ENCODE data around the gene LDLRAD4.

LDLRAD4 gene

GRCh38 chr18:13374096-13374467 is 155.5 kb downstream of the LDLRAD4 start:
- DNase-seq, result no peak
- Histone ChIP-seq H3K9me3 (ENCODE audit: control insufficient read depth, low read length) (no peaks in the 10 kb centered on the region), H3K4me1 (ENCODE audit: control insufficient read depth, insufficient read depth, low read depth, low read length) (peaks cover 12% of the 10 kb centered on the region), H3K27me3 (ENCODE audit: control insufficient read depth in 1 of 2, insufficient read depth in 1 of 2, low read length in 2 of 2) (no peaks in the 10 kb centered on the region), H3K79me1 (replicated peaks; ENCODE audit: low read length, poor library complexity, severe bottlenecking) (no peaks in the 10 kb centered on the region), H2BK5ac (ENCODE audit: low read depth, low read length, poor library complexity, severe bottlenecking) (no peak overlapping the region), H3K4me3 (ENCODE audit: insufficient read depth in 1 of 2, low read depth in 1 of 2, low read length in 2 of 2) (no peak overlapping the region), H3K27ac (ENCODE audit: low read length, poor library complexity, severe bottlenecking) (no peak overlapping the region), H3K14ac (ENCODE audit: low read length in 2 of 2) (no peak overlapping the region), H3K36me3 (ENCODE audit: control insufficient read depth in 1 of 2, insufficient read depth in 2 of 2, low read depth in 1 of 2, low read length in 2 of 2) (no peaks in the 10 kb centered on the region), H3K18ac (ENCODE audit: low read depth in 1 of 2, low read length in 2 of 2) (no peak overlapping the region), H2AFZ (ENCODE audit: low read depth, low read length) (no peak overlapping the region), H2AK5ac (ENCODE audit: low read length, severe bottlenecking) (no peak overlapping the region), H3K4ac (ENCODE audit: low read depth in 1 of 2, low read length in 2 of 2) (no peak overlapping the region), H3K23ac (ENCODE audit: low read length in 2 of 2) (no peak overlapping the region), H2BK12ac (ENCODE audit: low read length in 2 of 2) (no peak overlapping the region), H2BK120ac (ENCODE audit: low read depth, low read length) (no peak overlapping the region), H4K8ac (ENCODE audit: low read length) (no peak overlapping the region), H2BK15ac (ENCODE audit: low read depth, poor library complexity, severe bottlenecking) (no peak overlapping the region), H3K4me2 (ENCODE audit: low read length, poor library complexity, severe bottlenecking) (no peak overlapping the region), H3K9ac (ENCODE audit: low read length) (no peak overlapping the region), H4K91ac (ENCODE audit: low read length) (no peak overlapping the region)
- 96% methylated on average over 3 of the region's 4 CpGs for WGBS

GRCh38 chr18:13374468-13375301 is 156.1 kb downstream of the LDLRAD4 start:
- H4K91ac ChIP-seq (ENCODE audit: low read length), result no peak overlapping the region
- H3K79me1 ChIP-seq (replicated peaks; ENCODE audit: low read length, poor library complexity, severe bottlenecking), result no peaks in the 10 kb centered on the region
- no peak for DNase-seq
- no peak overlapping the region for H3K27ac ChIP-seq (ENCODE audit: low read length, poor library complexity, severe bottlenecking)
- H2AFZ ChIP-seq (ENCODE audit: low read depth, low read length), result no peak overlapping the region
- H2BK12ac ChIP-seq (ENCODE audit: low read length in 2 of 2), result no peak overlapping the region
- H3K4me1 ChIP-seq (ENCODE audit: control insufficient read depth, insufficient read depth, low read depth, low read length), result peaks cover 11% of the 10 kb centered on the region
- H3K4ac ChIP-seq (ENCODE audit: low read depth in 1 of 2, low read length in 2 of 2), result no peak overlapping the region
- H3K27me3 ChIP-seq (ENCODE audit: control insufficient read depth in 1 of 2, insufficient read depth in 1 of 2, low read length in 2 of 2), result no peaks in the 10 kb centered on the region
- H3K9ac ChIP-seq (ENCODE audit: low read length), result peak overlapping the region; percentile 70
- no peaks in the 10 kb centered on the region for H3K9me3 ChIP-seq (ENCODE audit: control insufficient read depth, low read length)
- no peak overlapping the region for H3K18ac ChIP-seq (ENCODE audit: low read depth in 1 of 2, low read length in 2 of 2)
- no peak overlapping the region for H3K4me3 ChIP-seq (ENCODE audit: insufficient read depth in 1 of 2, low read depth in 1 of 2, low read length in 2 of 2)
- no peak overlapping the region for H3K23ac ChIP-seq (ENCODE audit: low read length in 2 of 2)
- H2BK120ac ChIP-seq (ENCODE audit: low read depth, low read length), result no peak overlapping the region
- H2BK5ac ChIP-seq (ENCODE audit: low read depth, low read length, poor library complexity, severe bottlenecking), result no peak overlapping the region
- no peak overlapping the region for H4K8ac ChIP-seq (ENCODE audit: low read length)
- no peak overlapping the region for H3K4me2 ChIP-seq (ENCODE audit: low read length, poor library complexity, severe bottlenecking)
- peak overlapping the region; percentile 41 for H2AK5ac ChIP-seq (ENCODE audit: low read length, severe bottlenecking)
- no peak overlapping the region for H3K14ac ChIP-seq (ENCODE audit: low read length in 2 of 2)
- WGBS, result 77% methylated on average over 17 of the region's 17 CpGs
- H3K36me3 ChIP-seq (ENCODE audit: control insufficient read depth in 1 of 2, insufficient read depth in 2 of 2, low read depth in 1 of 2, low read length in 2 of 2), result no peaks in the 10 kb centered on the region
- no peak overlapping the region for H2BK15ac ChIP-seq (ENCODE audit: low read depth, poor library complexity, severe bottlenecking)

- H3K9ac ChIP-seq (ENCODE audit: low read length), result peak overlapping the region; percentile 70
- H4K91ac ChIP-seq (ENCODE audit: low read length), result no peak overlapping the region
- no peak overlapping the region for H4K8ac ChIP-seq (ENCODE audit: low read length)
- H2AFZ ChIP-seq (ENCODE audit: low read depth, low read length), result no peak overlapping the region
- peaks cover 8% of the 10 kb centered on the region for H3K4me1 ChIP-seq (ENCODE audit: control insufficient read depth, insufficient read depth, low read depth, low read length)
- no peak overlapping the region for H3K23ac ChIP-seq (ENCODE audit: low read length in 2 of 2)
- no peak overlapping the region for H3K18ac ChIP-seq (ENCODE audit: low read depth in 1 of 2, low read length in 2 of 2)
- H3K79me1 ChIP-seq (replicated peaks; ENCODE audit: low read length, poor library complexity, severe bottlenecking), result no peaks in the 10 kb centered on the region
- no peaks in the 10 kb centered on the region for H3K9me3 ChIP-seq (ENCODE audit: control insufficient read depth, low read length)
- H2AK5ac ChIP-seq (ENCODE audit: low read length, severe bottlenecking), result no peak overlapping the region
- H3K27ac ChIP-seq (ENCODE audit: low read length, poor library complexity, severe bottlenecking), result no peak overlapping the region
- H3K4me2 ChIP-seq (ENCODE audit: low read length, poor library complexity, severe bottlenecking), result no peak overlapping the region
- no peak overlapping the region for H3K4ac ChIP-seq (ENCODE audit: low read depth in 1 of 2, low read length in 2 of 2)
- H3K36me3 ChIP-seq (ENCODE audit: control insufficient read depth in 1 of 2, insufficient read depth in 2 of 2, low read depth in 1 of 2, low read length in 2 of 2), result no peaks in the 10 kb centered on the region
- no peak overlapping the region for H2BK120ac ChIP-seq (ENCODE audit: low read depth, low read length)
- H3K4me3 ChIP-seq (ENCODE audit: insufficient read depth in 1 of 2, low read depth in 1 of 2, low read length in 2 of 2), result no peak overlapping the region
- WGBS, result 65% methylated on average over 19 of the region's 19 CpGs
- H3K14ac ChIP-seq (ENCODE audit: low read length in 2 of 2), result no peak overlapping the region
- DNase-seq, result peak; percentile 72
- no peak overlapping the region for H2BK12ac ChIP-seq (ENCODE audit: low read length in 2 of 2)
- H2BK15ac ChIP-seq (ENCODE audit: low read depth, poor library complexity, severe bottlenecking), result no peak overlapping the region
- no peaks in the 10 kb centered on the region for H3K27me3 ChIP-seq (ENCODE audit: control insufficient read depth in 1 of 2, insufficient read depth in 1 of 2, low read length in 2 of 2)
- H2BK5ac ChIP-seq (ENCODE audit: low read depth, low read length, poor library complexity, severe bottlenecking), result no peak overlapping the region
These were observed 157.0 kb downstream of the LDLRAD4 start for GRCh38 chr18:13375302-13376255.

GRCh38 chr18:13376298-13376840 is 157.8 kb downstream of the LDLRAD4 start:
- Histone ChIP-seq H3K36me3 (ENCODE audit: control insufficient read depth in 1 of 2, insufficient read depth in 2 of 2, low read depth in 1 of 2, low read length in 2 of 2) (no peaks in the 10 kb centered on the region), H3K27ac (ENCODE audit: low read length, poor library complexity, severe bottlenecking) (no peak overlapping the region), H3K9me3 (ENCODE audit: control insufficient read depth, low read length) (no peaks in the 10 kb centered on the region), H4K8ac (ENCODE audit: low read length) (no peak overlapping the region), H4K91ac (ENCODE audit: low read length) (no peak overlapping the region), H2BK12ac (ENCODE audit: low read length in 2 of 2) (no peak overlapping the region), H3K27me3 (ENCODE audit: control insufficient read depth in 1 of 2, insufficient read depth in 1 of 2, low read length in 2 of 2) (no peaks in the 10 kb centered on the region), H2BK5ac (ENCODE audit: low read depth, low read length, poor library complexity, severe bottlenecking) (no peak overlapping the region), H2AFZ (ENCODE audit: low read depth, low read length) (no peak overlapping the region), H3K4me3 (ENCODE audit: insufficient read depth in 1 of 2, low read depth in 1 of 2, low read length in 2 of 2) (no peak overlapping the region), H3K4ac (ENCODE audit: low read depth in 1 of 2, low read length in 2 of 2) (no peak overlapping the region), H2BK15ac (ENCODE audit: low read depth, poor library complexity, severe bottlenecking) (no peak overlapping the region), H3K79me1 (replicated peaks; ENCODE audit: low read length, poor library complexity, severe bottlenecking) (no peaks in the 10 kb centered on the region), H2AK5ac (ENCODE audit: low read length, severe bottlenecking) (no peak overlapping the region), H2BK120ac (ENCODE audit: low read depth, low read length) (no peak overlapping the region), H3K18ac (ENCODE audit: low read depth in 1 of 2, low read length in 2 of 2) (no peak overlapping the region), H3K14ac (ENCODE audit: low read length in 2 of 2) (no peak overlapping the region), H3K23ac (ENCODE audit: low read length in 2 of 2) (no peak overlapping the region), H3K9ac (ENCODE audit: low read length) (no peak overlapping the region), H3K4me1 (ENCODE audit: control insufficient read depth, insufficient read depth, low read depth, low read length) (peaks cover 8% of the 10 kb centered on the region), H3K4me2 (ENCODE audit: low read length, poor library complexity, severe bottlenecking) (no peak overlapping the region)
- DNase-seq, result no peak
- WGBS, result 93% methylated on average over 23 of the region's 23 CpGs

Measured in mesenchymal stem cell (in vitro differentiated cells and primary cell).